ENCODE measurements around the gene ZNF529. TPM values are rescaled to one million over a fixed set of nuclear protein-coding genes. Genes with fewer than 3 reads are reported as not detected.
"Not testable (repeated sequence)": the region's sequence is repeated elsewhere in the genome, so short reads cannot be mapped to it uniquely, and the experiment has no call there.

Gene ZNF529
- total RNA-seq, result 8.4 and 16.3 TPM in 2 replicates

DNA sequence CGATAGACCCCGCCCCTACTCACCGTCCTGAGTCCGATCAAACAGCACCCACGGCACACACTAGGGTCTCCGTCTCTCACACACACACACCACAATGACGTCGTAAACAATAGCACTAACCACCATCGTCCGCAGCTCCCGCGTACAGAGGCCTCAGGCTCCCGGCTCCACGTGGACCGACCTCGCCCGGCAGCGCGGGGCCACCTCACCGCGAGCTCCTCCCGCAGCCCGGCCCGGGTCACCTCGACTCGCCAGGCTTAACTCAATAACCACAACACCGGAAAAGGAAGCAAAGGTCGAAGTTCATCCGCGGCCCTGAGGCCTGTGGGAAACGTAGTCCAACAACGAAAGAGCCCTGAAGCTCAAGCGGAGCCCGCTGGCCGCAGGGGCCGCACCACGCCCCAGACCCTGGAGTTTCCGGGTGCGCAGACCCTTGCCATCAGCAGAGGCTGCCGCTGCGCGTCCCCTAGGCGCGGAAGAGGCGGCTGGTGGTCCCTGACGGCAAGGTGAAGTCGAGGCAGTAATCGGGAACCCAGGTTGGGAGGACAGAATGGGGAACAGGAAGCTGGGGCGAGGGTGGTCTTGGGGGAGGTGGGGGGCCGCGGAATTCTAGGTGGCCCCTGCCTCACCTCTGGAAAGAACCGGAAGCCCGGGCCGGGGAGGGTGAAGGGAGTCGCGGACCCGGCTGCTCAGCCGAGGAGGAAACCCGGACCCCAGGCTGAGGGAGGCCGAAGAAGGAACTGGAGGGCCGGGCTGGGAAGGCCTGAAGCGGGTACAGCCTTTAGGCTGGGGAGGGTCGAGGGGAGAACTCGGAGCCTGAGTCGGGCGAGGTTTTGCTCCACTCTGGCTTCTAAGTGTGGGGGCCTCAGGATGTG, at the start of gene ZNF529:
ZNF529 (minus strand) TSS at position 273 of the 875 bp plus-strand sequence. CDS start 946 bp downstream, outside the sequence.
- peak; percentile 53 for DNase-seq (ENCODE audit: low read depth)
- TF ChIP-seq, protein P1, sequence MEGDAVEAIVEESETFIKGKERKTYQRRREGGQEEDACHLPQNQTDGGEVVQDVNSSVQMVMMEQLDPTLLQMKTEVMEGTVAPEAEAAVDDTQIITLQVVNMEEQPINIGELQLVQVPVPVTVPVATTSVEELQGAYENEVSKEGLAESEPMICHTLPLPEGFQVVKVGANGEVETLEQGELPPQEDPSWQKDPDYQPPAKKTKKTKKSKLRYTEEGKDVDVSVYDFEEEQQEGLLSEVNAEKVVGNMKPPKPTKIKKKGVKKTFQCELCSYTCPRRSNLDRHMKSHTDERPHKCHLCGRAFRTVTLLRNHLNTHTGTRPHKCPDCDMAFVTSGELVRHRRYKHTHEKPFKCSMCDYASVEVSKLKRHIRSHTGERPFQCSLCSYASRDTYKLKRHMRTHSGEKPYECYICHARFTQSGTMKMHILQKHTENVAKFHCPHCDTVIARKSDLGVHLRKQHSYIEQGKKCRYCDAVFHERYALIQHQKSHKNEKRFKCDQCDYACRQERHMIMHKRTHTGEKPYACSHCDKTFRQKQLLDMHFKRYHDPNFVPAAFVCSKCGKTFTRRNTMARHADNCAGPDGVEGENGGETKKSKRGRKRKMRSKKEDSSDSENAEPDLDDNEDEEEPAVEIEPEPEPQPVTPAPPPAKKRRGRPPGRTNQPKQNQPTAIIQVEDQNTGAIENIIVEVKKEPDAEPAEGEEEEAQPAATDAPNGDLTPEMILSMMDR (IDR thresholded peaks at IDR 0.05; ENCODE audit: insufficient read depth, low read length, poor library complexity, severe bottlenecking), result no peak
- Histone ChIP-seq H3K36me3 (ENCODE audit: control insufficient read depth, insufficient read depth, low read length) (peaks cover 3% of the 10 kb centered on the region), H3K4me3 (ENCODE audit: low read depth, low read length) (peak within 1 kb of the TSS; percentile 79), H3K27me3 (ENCODE audit: control insufficient read depth, insufficient read depth, low read length) (no peaks in the 10 kb centered on the region)

DNA sequence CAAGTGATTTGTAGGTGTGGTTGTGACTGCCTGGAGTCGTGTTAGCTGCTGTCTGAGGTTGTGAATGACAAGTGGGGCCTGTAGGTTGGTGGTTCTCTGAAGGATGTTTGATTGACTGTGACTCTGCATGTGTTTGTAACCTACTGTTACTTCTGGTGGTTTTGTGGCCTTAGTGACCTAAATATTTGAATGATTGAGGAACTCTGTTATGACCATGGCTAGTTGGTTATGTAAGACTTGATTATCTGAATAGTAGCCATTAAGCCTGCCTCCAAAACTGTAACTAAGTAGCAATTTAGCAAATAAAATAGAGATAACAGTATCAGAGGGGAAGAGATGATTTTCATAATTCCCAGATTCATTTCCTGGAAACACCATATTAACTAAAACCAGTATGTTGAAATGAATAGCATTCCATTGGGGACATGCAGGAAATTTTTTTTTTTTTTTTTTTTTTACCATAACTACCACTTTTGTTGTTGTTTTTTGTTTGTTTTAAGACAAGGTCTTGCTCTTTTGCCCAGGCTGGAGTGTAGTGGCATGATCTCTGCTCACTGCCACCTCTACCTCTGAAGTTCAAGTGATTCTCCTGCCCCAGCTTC, 32.9 kb upstream of the ZNF529 start:
- TF ChIP-seq, protein P1 (IDR thresholded peaks at IDR 0.05; ENCODE audit: insufficient read depth, low read length, poor library complexity, severe bottlenecking), result no peak
- peak overlapping the region; percentile 91 for H3K4me3 ChIP-seq (ENCODE audit: low read depth, low read length)
- H3K36me3 ChIP-seq (ENCODE audit: control insufficient read depth, insufficient read depth, low read length), result no peaks in the 10 kb centered on the region
- no peak for DNase-seq (ENCODE audit: low read depth)
- no peaks in the 10 kb centered on the region for H3K27me3 ChIP-seq (ENCODE audit: control insufficient read depth, insufficient read depth, low read length)

DNA sequence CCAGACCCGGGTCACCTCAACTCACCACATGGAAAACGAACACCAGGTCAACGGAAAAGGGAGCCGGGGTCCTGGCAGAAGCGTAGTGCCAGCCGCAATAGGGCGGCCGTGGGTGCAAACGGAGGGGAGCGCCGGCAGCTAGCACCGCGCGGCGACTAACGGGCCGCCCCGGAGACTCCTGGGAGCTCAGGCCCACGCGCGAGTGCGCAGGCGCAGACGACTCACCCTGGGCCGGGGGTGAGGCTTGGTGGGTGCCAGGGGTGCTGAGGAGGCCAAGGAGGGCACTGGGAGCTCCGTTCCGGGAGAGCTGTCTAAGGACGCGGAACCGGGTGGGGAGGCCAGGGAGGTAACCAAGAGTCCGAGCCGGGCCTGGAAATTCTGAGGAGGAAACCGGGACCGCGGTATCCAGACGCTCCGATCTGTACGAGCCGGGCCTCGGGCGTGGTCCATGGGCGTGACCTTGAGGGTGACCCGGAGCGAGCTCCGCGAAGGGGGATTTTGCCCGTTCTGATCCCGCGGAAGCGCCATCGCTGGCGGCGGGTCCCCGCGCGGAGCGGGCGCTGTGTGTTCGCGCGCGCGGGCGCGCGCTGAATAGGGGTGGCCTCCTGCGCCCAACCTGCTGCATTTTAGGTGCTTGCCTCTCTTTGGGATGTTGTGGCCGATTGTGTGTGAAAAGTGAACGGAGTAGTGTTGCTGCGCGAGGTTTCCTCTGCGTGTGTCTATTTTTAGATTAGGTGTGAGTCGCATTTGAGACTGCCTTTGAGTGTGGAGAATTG, 32.2 kb upstream of the ZNF529 start, which contains the start of gene ZNF382:
ZNF382 (plus strand) TSS at position 213 of the 776 bp plus-strand sequence. CDS start 4,602 bp downstream, outside the sequence.
- Histone ChIP-seq H3K27me3 (ENCODE audit: control insufficient read depth, insufficient read depth, low read length) (no peaks in the 10 kb centered on the region), H3K36me3 (ENCODE audit: control insufficient read depth, insufficient read depth, low read length) (no peaks in the 10 kb centered on the region), H3K4me3 (ENCODE audit: low read depth, low read length) (peak within 1 kb of the TSS; percentile 91)
- peak; percentile 10 for DNase-seq (ENCODE audit: low read depth)
- TF ChIP-seq, protein P1 (IDR thresholded peaks at IDR 0.05; ENCODE audit: insufficient read depth, low read length, poor library complexity, severe bottlenecking), result no peak

DNA sequence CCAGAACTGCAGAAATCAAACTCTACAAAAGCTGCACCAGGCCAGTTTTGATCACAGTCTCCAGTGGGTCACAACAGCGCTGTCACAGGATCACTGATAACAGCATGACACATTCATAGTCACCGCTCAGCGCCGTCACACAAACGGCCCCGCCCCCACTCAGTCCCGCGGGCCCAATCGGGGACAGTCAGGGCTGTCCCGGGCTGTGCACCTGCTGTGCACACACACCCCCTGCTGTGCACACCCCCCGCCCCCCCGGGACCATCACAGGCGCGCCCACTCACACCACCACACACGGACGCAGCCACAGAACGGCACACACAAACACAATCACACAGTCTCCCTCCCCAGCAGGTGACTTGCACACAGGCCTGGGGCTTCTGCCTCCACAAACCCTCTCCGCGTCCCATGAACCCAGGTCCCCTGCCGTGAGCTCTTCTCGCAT, 31.6 kb upstream of the ZNF529 start:
- H3K27me3 ChIP-seq (ENCODE audit: control insufficient read depth, insufficient read depth, low read length), result no peaks in the 10 kb centered on the region
- DNase-seq (ENCODE audit: low read depth), result peak; percentile 12
- TF ChIP-seq, protein P1 (IDR thresholded peaks at IDR 0.05; ENCODE audit: insufficient read depth, low read length, poor library complexity, severe bottlenecking), result no peak
- no peaks in the 10 kb centered on the region for H3K36me3 ChIP-seq (ENCODE audit: control insufficient read depth, insufficient read depth, low read length)
- H3K4me3 ChIP-seq (ENCODE audit: low read depth, low read length), result peak overlapping the region; percentile 91

DNA sequence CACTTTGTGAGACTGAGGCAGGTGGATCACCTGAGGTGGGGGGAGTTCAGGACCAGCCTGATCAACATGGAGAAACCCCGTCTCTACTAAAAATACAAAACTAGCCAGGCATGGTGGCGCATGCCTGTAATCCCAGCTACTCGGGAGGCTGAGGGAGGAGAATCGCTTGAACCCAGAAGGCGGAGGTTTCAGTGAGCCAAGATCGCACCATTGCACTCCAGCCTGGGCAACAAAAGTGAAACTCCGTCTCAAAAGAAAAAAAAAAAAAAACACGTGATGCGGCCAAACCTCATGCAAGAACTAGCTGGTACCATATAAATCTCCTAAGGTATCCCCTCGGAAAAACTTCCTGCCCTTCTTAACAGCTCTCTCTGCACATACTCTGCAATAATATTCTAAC, 29.6 kb upstream of the ZNF529 start:
- H3K4me3 ChIP-seq (ENCODE audit: low read depth, low read length); H3K27me3 ChIP-seq (ENCODE audit: control insufficient read depth, insufficient read depth, low read length); DNase-seq (ENCODE audit: low read depth); H3K36me3 ChIP-seq (ENCODE audit: control insufficient read depth, insufficient read depth, low read length): not testable (repeated sequence)

DNA sequence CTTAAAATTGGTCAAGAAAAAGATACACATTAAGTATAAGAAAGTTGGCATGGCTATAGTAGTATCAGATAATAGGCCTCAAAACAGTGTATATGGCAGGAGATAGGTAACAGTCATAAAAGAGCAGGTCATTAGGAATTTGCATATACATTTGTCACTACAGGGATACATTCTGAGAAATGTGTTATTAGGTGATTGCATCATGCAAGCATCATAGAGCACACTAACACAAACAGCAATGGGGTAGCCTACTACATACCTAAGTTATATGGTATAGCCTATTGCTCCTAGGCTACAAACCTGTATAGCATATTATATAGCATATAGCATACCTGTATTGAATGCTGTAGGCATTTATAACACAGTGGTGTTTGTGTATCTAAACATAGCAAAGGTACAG, 6.2 kb upstream of the ZNF529 start:
- Histone ChIP-seq H3K36me3 (ENCODE audit: control insufficient read depth, insufficient read depth, low read length) (peaks cover 3% of the 10 kb centered on the region), H3K27me3 (ENCODE audit: control insufficient read depth, insufficient read depth, low read length) (no peaks in the 10 kb centered on the region), H3K4me3 (ENCODE audit: low read depth, low read length) (no peak overlapping the region)
- TF ChIP-seq, protein P1 (IDR thresholded peaks at IDR 0.05; ENCODE audit: insufficient read depth, low read length, poor library complexity, severe bottlenecking), result no peak
- no peak for DNase-seq (ENCODE audit: low read depth)
